Hepatocyte (in vitro differentiated cells): Measurements from ENCODE around the gene ARMH3. TPM values are rescaled to one million over a fixed set of nuclear protein-coding genes. Genes with fewer than 3 reads are reported as not detected.

Experiments used
- DNase-seq: peaks from one replicate; pipeline ENCODE4 v3.0.0-alpha.2; 2016; ENCODE audit warnings: low spot score
- H2AFZ ChIP-seq: fragments of 200-600 bp; sonication (generic); 2 replicates; pipeline ENCODE4 v1.6.0; 2016; ENCODE audit warnings: antibody characterized with exemption, mild to moderate bottlenecking
- H3K27ac ChIP-seq: fragments of 200-600 bp; sonication (generic); 2 replicates; pipeline ENCODE4 v1.5.1; 2016; ENCODE audit warnings: mild to moderate bottlenecking
- H3K27me3 ChIP-seq: fragments of 200-600 bp; sonication (generic); 2 replicates; pipeline ENCODE4 v1.6.1; 2016
- H3K36me3 ChIP-seq: fragments of 200-600 bp; sonication (generic); replicated peaks from 2 replicates; pipeline ENCODE4 v1.5.1; 2016; ENCODE audit warnings: low read depth; ENCODE audit not compliant: insufficient read depth
- H3K4me1 ChIP-seq: fragments of 200-600 bp; sonication (generic); 2 replicates; pipeline ENCODE4 v1.5.1; 2016; ENCODE audit warnings: mild to moderate bottlenecking, moderate library complexity; ENCODE audit not compliant: insufficient read depth
- H3K4me2 ChIP-seq: fragments of 200-600 bp; sonication (generic); 2 replicates; pipeline ENCODE4 v1.6.0; 2016
- H3K4me3 ChIP-seq: fragments of 200-600 bp; sonication (generic); 2 replicates; pipeline ENCODE4 v1.5.1; 2016; ENCODE audit warnings: mild to moderate bottlenecking
- H3K79me2 ChIP-seq: fragments of 200-600 bp; sonication (generic); 2 replicates; pipeline ENCODE4 v1.6.0; 2017; ENCODE audit warnings: mild to moderate bottlenecking
- H3K9me2 ChIP-seq: fragments of 200-600 bp; sonication (generic); replicated peaks from 2 replicates; pipeline ENCODE4 v1.6.0; 2017; ENCODE audit warnings: mild to moderate bottlenecking; ENCODE audit not compliant: insufficient read depth
- H3K9me3 ChIP-seq: fragments of 200-600 bp; sonication (generic); 2 replicates; pipeline ENCODE4 v1.5.1; 2016; ENCODE audit warnings: low read depth, mild to moderate bottlenecking
- H4K20me1 ChIP-seq: fragments of 200-600 bp; sonication (generic); 2 replicates; pipeline ENCODE4 v1.6.0; 2016; ENCODE audit warnings: mild to moderate bottlenecking; ENCODE audit not compliant: insufficient read depth, poor library complexity, severe bottlenecking
- EZH2 ChIP-seq: fragments of 200-600 bp; sonication (generic); IDR thresholded peaks from 2 replicates; pipeline ENCODE4 v1.6.1; 2016; ENCODE audit warnings: antibody characterized with exemption, mild to moderate bottlenecking, borderline replicate concordance
- EZH2phosphoT487 ChIP-seq: fragments of 200-600 bp; sonication (generic); IDR thresholded peaks from one replicate; pipeline ENCODE4 v1.6.1; 2018; ENCODE audit warnings: antibody characterized with exemption, mild to moderate bottlenecking, low read depth, moderate library complexity; ENCODE audit not compliant: unreplicated experiment, severe bottlenecking
- WGBS: methylation state at CpG from one replicate; pipeline ENCODE4 v1.1.6; 2016; ENCODE audit warnings: low lambda C conversion rate; ENCODE audit errors: missing lambda C conversion rate; 5-methylcytosine and 5-hydroxymethylcytosine counted together
- polyA plus RNA-seq: library from polyadenylated mRNA; unstranded; fragments of >200 nt; fragmentation: Nextera tagmentation; extraction: Ambion mirVana; gene quantifications from 2 replicates; pipeline ENCODE4 v1.2.1, GENCODE V29; 2016
- total RNA-seq: library from RNA; depleted of rRNA; stranded (reverse); fragments of >200 nt; gene quantifications from 2 replicates; pipeline ENCODE4 v1.2.3, GENCODE V29; 2014
- TF ChIP-seq, protein P1 (sequence below): fragments of 200-600 bp; sonication (generic); IDR thresholded peaks from 2 replicates; pipeline ENCODE4 v1.5.1; 2016; ENCODE audit warnings: antibody characterized with exemption, mild to moderate bottlenecking; ENCODE audit not compliant: poor library complexity

The ARMH3 gene
- total and polyA plus RNA-seq, 2 experiments from 2014 or later: 10.6 to 15.1 TPM

DNA sequence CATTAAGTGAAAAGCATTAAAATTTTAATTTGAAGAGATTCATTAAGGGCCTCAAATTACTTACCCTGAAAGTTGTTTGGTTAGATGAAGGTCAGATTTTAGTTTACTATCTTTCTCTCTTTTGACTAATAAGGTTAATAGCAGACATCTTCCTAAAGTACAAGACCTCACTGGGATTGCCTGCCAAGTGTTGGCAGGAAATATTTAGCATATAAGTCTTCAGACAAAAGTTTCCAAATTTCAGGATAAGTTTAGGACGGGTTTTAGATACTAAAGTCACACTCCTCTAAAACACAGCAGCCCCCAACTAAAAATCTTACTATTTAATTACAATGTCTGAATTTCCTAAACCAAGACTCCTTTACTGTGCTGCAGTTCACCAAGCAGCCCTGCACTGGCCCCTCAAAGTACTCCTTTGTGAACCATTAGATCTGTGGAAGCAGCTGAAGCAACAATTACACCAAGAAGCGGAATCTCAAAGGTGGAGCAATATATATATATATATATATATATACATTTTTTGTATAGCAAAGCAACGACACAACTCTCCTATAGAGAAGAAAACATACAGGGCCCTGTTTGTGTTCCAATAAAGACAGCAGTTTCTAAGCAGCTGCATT, 121.2 kb downstream of the ARMH3 start:
- Histone ChIP-seq H4K20me1 (no peaks in the 10 kb centered on the region), H3K36me3 (no peaks in the 10 kb centered on the region), H3K27ac (no peak overlapping the region), H3K4me3 (no peak overlapping the region), H3K79me2 (peaks cover 5% of the 10 kb centered on the region), H2AFZ (no peak overlapping the region), H3K9me3 (no peaks in the 10 kb centered on the region), H3K4me1 (peaks cover 7% of the 10 kb centered on the region), H3K27me3 (no peaks in the 10 kb centered on the region), H3K9me2 (no peaks in the 10 kb centered on the region), H3K4me2 (no peak overlapping the region)
- TF ChIP-seq, protein P1, sequence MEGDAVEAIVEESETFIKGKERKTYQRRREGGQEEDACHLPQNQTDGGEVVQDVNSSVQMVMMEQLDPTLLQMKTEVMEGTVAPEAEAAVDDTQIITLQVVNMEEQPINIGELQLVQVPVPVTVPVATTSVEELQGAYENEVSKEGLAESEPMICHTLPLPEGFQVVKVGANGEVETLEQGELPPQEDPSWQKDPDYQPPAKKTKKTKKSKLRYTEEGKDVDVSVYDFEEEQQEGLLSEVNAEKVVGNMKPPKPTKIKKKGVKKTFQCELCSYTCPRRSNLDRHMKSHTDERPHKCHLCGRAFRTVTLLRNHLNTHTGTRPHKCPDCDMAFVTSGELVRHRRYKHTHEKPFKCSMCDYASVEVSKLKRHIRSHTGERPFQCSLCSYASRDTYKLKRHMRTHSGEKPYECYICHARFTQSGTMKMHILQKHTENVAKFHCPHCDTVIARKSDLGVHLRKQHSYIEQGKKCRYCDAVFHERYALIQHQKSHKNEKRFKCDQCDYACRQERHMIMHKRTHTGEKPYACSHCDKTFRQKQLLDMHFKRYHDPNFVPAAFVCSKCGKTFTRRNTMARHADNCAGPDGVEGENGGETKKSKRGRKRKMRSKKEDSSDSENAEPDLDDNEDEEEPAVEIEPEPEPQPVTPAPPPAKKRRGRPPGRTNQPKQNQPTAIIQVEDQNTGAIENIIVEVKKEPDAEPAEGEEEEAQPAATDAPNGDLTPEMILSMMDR: no peak
- 87% methylated on average over 3 of the region's 3 CpGs for WGBS
- no peak for DNase-seq

DNA sequence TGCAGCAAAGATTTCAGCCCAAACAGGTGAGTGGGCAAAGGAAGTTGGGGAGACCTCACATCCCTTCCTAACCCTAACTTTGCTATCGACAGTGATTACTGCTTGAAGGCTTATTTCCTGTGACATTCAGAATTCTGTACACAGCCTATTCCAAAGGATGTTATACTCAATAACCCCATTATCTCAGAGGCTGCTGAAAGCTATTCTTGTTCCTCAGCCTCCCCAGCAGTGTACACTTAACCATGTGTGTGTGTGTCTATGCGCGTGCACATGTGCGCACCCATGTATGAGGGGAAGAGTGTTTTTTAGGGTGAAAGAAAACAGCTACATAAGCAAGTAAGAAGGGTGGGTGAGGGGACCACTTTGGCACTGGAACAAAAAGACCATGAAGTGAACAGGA, 122.0 kb downstream of the ARMH3 start:
- Histone ChIP-seq H3K27ac (no peak overlapping the region), H3K4me2 (no peak overlapping the region), H3K4me1 (peaks cover 6% of the 10 kb centered on the region), H4K20me1 (no peaks in the 10 kb centered on the region), H3K9me3 (no peaks in the 10 kb centered on the region), H3K27me3 (no peaks in the 10 kb centered on the region), H3K9me2 (no peaks in the 10 kb centered on the region), H3K36me3 (no peaks in the 10 kb centered on the region), H2AFZ (no peak overlapping the region), H3K4me3 (no peak overlapping the region), H3K79me2 (peaks cover 5% of the 10 kb centered on the region)
- DNase-seq: no peak
- TF ChIP-seq EZH2phosphoT487 (no peak), EZH2 (no peak)
- TF ChIP-seq, protein P1: no peak
- 97% methylated on average over 4 of the region's 4 CpGs for WGBS

DNA sequence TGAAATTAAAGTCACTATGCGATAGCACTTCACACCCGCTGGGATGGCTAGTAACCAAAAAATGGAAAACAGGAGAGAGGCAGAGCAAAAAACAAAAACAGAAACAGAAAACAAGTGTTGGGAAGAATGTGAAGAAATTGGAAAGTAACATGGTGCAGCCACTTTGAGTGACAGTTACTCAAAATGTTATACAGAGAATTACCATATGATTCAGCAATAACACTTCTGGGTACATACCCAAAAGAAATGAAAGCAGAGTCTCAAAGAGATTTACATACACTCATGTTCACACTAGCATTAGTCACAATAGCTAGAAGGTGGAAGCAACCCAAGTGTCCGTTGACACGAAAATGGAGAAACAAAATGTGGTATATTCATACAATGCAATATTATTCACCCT, 123.8 kb downstream of the ARMH3 start:
- Histone ChIP-seq H2AFZ (no peak overlapping the region), H3K36me3 (no peaks in the 10 kb centered on the region), H3K9me2 (no peaks in the 10 kb centered on the region), H3K9me3 (no peaks in the 10 kb centered on the region), H3K4me3 (no peak overlapping the region), H3K79me2 (peaks cover 5% of the 10 kb centered on the region), H3K4me1 (no peaks in the 10 kb centered on the region), H3K27ac (no peak overlapping the region), H3K4me2 (no peak overlapping the region), H3K27me3 (no peaks in the 10 kb centered on the region), H4K20me1 (no peaks in the 10 kb centered on the region)
- TF ChIP-seq EZH2phosphoT487: no peak
- DNase-seq: no peak
- WGBS: 100% methylated on average over 4 of the region's 4 CpGs

GRCh38 chr10:101925027-101925426, 130.9 kb downstream of the ARMH3 start:
- Histone ChIP-seq H3K27me3 (no peaks in the 10 kb centered on the region), H3K27ac (no peak overlapping the region), H3K4me2 (no peak overlapping the region), H3K4me3 (no peak overlapping the region), H4K20me1 (no peaks in the 10 kb centered on the region), H3K9me2 (no peaks in the 10 kb centered on the region), H3K79me2 (no peaks in the 10 kb centered on the region), H3K4me1 (no peaks in the 10 kb centered on the region), H3K36me3 (no peaks in the 10 kb centered on the region), H2AFZ (no peak overlapping the region), H3K9me3 (no peaks in the 10 kb centered on the region)
- 93% methylated on average over 2 of the region's 2 CpGs for WGBS
- TF ChIP-seq, protein P1: no peak
- no peak for TF ChIP-seq EZH2phosphoT487
- no peak for TF ChIP-seq EZH2
- no peak for DNase-seq
